ENCODE data around the gene THAP4.

The THAP4 gene

GRCh38 chr2:241563981-241564595, 72.9 kb downstream of the THAP4 start:
- DNase-seq (ENCODE audit: low read depth in 2 of 2) = no peak

- DNase-seq (ENCODE audit: low read depth in 2 of 2) = no peak
Observed at GRCh38 chr2:241563571-241563980, 73.4 kb downstream of the THAP4 start.

GRCh38 chr2:241563031-241563507, 73.9 kb downstream of the THAP4 start:
- no peak for DNase-seq (ENCODE audit: low read depth in 2 of 2)

GRCh38 chr2:241562269-241562891, 74.6 kb downstream of the THAP4 start:
- no peak for DNase-seq (ENCODE audit: low read depth in 2 of 2)

GRCh38 chr2:241561832-241562231, 75.1 kb downstream of the THAP4 start:
- no peak for DNase-seq (ENCODE audit: low read depth in 2 of 2)

- DNase-seq (ENCODE audit: low read depth in 2 of 2) = no peak
Observed at GRCh38 chr2:241560883-241561474, 76.0 kb downstream of the THAP4 start.

- no peak for DNase-seq (ENCODE audit: low read depth in 2 of 2)
Observed at GRCh38 chr2:241560162-241560882, 76.6 kb downstream of the THAP4 start.

GRCh38 chr2:241559323-241560161, 77.4 kb downstream of the THAP4 start:
- no peak for DNase-seq (ENCODE audit: low read depth in 2 of 2)

GRCh38 chr2:241558532-241559322, 78.2 kb downstream of the THAP4 start, which contains the start of gene BOK:
BOK (plus strand) TSS chr2:241558745; CDS start chr2:241559484, 739 bp downstream.
- no peak for DNase-seq (ENCODE audit: low read depth in 2 of 2)

GRCh38 chr2:241556746-241557145, 80.2 kb downstream of the THAP4 start:
- DNase-seq (ENCODE audit: low read depth in 2 of 2) = no peak

- DNase-seq (ENCODE audit: low read depth in 2 of 2) = no peak
Observed at GRCh38 chr2:241555711-241556110, 81.2 kb downstream of the THAP4 start.

- DNase-seq (ENCODE audit: low read depth in 2 of 2) = no peak
Observed at GRCh38 chr2:241554610-241555322, 82.2 kb downstream of the THAP4 start.

GRCh38 chr2:241553981-241554380, 83.0 kb downstream of the THAP4 start:
- no peak for DNase-seq (ENCODE audit: low read depth in 2 of 2)

GRCh38 chr2:241553512-241553830, 83.5 kb downstream of the THAP4 start:
- DNase-seq (ENCODE audit: low read depth in 2 of 2) = no peak

GRCh38 chr2:241551998-241552737, 84.8 kb downstream of the THAP4 start:
- DNase-seq (ENCODE audit: low read depth in 2 of 2) = no peak

- no peak for DNase-seq (ENCODE audit: low read depth in 2 of 2)
Observed at GRCh38 chr2:241551599-241551997, 85.4 kb downstream of the THAP4 start.

GRCh38 chr2:241550616-241551580, 86.1 kb downstream of the THAP4 start:
- DNase-seq (ENCODE audit: low read depth in 2 of 2) = no peak

GRCh38 chr2:241548451-241548835, 88.5 kb downstream of the THAP4 start:
- no peak for DNase-seq (ENCODE audit: low read depth in 2 of 2)
